HG02981 (cell line): ENCODE measurements around the gene SS18.

Source experiments
- ATAC-seq: cut with Tn5 transposase; IDR thresholded peaks from one replicate; pipeline ENCODE4 v1.9.1; 2021; ENCODE audit warnings: mild to moderate bottlenecking, moderate library complexity; ENCODE audit not compliant: unreplicated experiment

Gene SS18

DNA sequence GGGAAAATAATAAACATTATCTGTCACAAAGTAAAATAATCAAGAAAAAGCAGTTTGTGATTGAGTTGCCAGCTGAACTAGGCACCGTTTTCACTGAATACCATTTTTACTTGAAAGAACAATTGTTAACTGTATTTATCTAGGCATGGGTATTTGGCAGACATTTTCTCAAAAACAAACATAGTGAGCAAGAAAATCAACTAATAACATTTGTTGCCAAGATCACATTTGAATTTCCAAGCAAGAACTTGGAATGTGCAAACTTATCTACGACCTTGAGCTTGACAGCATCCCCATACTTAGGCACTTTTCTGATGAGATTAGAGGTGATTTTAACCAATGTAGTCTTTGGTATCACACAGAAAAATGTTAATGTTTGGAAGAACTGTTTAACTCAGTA is 16.7 kb downstream of the SS18 start:
- no peak for ATAC-seq

DNA sequence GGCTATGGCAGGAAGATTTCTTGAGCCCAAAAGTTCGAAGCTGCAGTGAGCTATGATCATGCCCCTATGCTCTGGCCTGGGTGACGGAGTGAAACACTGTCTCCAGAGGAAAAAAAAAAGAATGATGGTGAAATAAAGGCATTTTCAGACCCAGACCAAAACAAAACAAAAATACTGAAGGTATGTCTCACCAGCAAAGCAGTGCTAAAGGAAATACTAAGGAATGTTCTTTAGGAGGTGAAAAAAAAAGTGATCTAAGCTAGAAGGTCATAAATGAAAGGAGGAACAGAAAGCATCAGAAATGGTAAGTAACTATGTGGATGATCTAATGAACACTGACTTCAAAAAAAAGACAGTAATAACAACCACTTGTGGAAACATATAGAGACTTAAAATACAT is 18.7 kb downstream of the SS18 start:
- ATAC-seq, result no peak

GRCh38 chr18:26071020-26071419 is 19.4 kb downstream of the SS18 start:
- no peak for ATAC-seq

- no peak for ATAC-seq
Measured at GRCh38 chr18:26059357-26059756, 31.1 kb downstream of the SS18 start.

GRCh38 chr18:26057344-26057773 is 33.1 kb downstream of the SS18 start:
- ATAC-seq, result no peak

DNA sequence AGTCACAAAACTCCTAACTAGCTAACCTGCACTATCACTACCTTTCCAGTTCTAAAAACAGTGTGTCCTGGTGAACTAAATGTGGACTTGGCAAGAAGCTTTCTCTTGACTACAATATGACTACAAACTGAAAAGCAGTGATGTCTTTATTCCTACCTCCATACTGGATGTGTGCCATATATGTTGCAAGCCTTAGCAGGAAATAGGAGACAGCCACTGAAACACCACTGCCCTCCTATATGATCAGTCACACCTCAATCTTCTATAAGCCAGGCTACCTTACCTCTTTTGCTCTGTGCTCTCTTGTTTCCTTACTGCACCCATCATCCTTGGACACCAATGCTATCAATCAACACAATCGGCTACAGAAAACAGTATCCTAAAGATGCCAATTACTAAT is 34.1 kb downstream of the SS18 start:
- ATAC-seq, result no peak

- ATAC-seq, result no peak
Measured at GRCh38 chr18:26052505-26052904, 37.9 kb downstream of the SS18 start.

DNA sequence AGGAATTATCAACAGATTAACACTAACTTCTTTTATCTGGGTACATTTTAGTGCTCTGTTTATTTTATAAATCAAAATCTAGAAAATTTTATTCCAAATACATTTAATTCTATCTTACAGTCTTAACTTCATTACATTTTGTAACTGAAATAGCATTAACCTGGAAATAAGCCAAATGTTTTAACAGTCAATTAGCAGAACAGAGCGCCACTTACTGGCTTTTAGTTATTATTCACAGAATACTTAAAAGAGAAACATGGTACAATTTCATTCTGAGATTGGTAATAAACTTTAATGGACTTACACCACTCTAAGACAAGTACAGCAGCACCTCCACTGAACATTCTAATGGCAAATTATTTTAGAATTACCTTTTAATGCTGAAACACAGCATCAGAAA is 38.6 kb downstream of the SS18 start:
- ATAC-seq, result no peak

GRCh38 chr18:26046419-26047077 is 43.9 kb downstream of the SS18 start:
- ATAC-seq, result no peak

GRCh38 chr18:26044807-26045206 is 45.6 kb downstream of the SS18 start:
- ATAC-seq, result no peak

- ATAC-seq, result no peak
Measured at GRCh38 chr18:26040051-26040656, 50.3 kb downstream of the SS18 start.

DNA sequence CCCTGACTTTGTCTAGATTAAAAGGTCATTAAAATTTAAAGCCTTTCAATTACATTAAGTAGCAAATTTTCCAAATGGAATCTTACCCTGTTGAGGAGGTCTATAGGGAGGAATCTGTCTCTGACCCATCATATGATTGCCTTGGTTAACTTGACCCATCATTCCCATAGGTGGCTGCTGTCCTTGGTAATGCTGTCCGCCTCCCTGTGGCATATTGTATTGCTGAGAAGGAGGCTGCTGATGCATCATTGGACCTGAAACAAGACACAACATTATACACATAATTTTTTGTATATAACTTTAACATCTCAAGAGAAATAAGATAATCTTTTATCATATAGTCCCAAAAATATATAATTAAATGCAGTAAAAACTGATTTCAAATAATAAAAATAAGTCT is 51.2 kb downstream of the SS18 start:
- ATAC-seq, result no peak

GRCh38 chr18:26036635-26037034 is 53.8 kb downstream of the SS18 start:
- no peak for ATAC-seq

DNA sequence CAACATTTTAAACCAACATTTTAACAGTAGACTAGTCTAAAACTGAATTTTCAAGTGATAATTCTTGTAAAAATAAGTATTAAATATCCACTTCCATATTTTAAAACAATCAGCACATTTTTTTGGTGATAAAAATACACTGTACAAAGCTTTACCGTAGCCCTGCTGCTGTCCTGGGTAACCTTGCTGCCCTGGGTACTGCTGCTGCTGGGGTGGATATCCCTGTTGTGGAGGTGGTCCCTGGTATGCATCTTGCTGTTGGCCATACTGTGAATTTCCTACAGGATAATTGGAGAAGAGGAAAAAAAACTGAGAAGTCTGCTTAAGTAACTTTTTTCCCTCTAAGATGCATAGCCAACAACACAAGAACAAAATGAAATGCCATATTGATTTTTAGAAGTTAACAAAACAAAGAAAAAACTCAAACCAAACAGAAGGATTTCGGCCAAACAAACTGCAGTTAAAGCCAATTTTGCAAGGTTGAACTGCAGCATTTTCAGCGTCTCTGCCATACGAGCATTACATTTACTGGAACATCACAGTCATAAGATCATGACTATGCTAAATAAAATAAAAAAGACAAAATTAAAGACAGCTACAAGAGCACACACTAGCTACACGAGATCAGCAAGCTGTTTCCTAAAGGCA is 55.4 kb downstream of the SS18 start:
- no peak for ATAC-seq

GRCh38 chr18:26022585-26022984 is 67.8 kb downstream of the SS18 start:
- no peak for ATAC-seq

DNA sequence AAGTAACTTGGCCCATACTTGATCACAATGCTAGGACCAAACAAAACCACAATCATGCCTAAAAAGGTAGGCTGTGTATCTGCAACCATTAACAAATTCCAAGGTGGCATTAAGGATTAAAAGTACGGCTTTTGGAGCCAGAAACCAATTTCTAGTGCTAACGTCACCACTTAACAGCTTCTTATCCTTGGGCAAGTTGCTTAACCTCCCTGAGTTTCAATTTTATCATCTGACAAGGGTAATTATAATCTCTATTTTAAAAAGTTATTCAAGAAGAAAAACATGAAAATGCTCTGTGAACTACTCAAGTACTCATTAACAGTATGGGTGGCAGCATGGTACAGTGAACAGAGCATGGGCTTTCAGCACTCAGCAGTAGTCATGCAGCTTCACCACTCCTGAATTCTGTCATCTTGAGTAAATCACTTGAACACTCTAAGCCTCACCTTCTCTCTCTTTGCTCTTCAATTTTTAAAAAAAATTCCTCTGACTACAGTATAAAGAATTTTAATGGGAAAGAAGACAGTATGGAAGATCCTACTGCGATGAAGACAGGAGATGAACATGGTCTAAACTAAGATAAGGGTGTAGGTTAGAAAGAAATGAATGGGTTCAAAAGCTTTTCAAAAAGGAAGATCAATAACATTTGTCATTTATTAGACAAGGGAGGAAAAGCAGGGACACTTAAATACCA is 69.2 kb downstream of the SS18 start:
- ATAC-seq, result no peak

- no peak for ATAC-seq
Measured at GRCh38 chr18:26017929-26018328, 72.5 kb downstream of the SS18 start.

GRCh38 chr18:26014462-26014861 is 76.0 kb downstream of the SS18 start:
- no peak for ATAC-seq

- no peak for ATAC-seq
Measured at GRCh38 chr18:26008619-26009018, 81.8 kb downstream of the SS18 start.

DNA sequence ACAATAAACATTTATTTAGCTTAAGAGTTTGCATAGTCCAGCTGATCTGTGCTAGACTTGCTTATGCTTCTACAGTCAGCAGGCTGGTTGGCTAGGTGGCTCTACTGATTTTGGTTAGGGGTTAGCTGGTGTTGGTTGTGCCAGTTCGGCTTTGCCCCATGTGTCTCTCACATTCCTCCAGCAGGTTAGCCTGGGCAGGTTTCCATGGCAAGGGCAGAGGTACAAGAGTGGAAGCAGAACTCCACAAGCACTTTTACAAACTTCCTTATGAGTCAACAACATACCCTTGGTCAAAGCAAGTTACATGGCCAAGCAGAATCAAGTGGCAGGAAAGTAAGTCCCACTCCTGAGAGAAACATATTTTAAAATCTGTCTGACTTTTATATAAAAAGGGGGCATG is 82.3 kb downstream of the SS18 start:
- no peak for ATAC-seq

DNA sequence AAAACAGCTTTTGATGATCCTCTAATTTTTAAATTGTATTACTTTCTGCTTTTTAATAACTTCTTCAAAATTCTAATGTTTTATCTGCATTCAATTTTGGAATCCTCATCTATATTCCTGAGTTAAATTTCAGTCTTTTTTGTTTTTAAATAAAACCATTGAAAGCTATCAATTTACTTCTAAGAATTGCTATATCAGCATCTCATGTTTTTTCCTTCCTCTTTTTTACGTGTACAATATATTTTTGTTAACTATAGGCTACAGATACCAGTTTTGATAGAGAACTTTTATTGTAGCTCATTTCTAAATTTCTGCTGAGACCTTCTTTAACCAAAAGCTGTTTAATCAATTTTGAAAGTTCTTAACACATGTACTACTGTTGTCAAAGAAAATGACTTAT is 84.5 kb downstream of the SS18 start:
- no peak for ATAC-seq

DNA sequence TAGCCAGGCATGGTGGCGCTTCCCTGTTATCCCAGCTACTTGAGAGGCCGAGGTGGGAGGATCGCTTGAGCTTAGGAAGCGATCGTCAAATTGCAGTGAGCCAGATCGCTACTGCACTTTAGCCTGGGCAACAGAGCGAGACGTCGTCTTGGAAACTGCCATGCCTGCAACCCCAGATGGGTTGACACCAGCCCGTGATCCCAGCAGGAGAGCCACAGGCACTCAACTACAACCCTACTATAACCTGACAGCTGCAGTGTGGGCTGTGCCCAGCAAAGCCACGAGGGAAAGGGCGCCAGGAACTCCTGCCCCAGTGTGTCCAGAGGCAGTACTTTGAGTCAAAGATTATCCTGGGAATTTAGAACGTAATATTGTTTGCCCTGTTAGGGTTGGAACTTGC is 85.6 kb downstream of the SS18 start:
- no peak for ATAC-seq
